K562 (cell line): Measurements from ENCODE around the gene BTAF1. TPM values are rescaled to one million over a fixed set of nuclear protein-coding genes. Genes with fewer than 3 reads are reported as not detected.

Source experiments
- ATAC-seq: fragments of 200-7000 bp; cut with Tn5 transposase; 3 replicates; pipeline ENCODE4 v1.9.1; 2020; ENCODE audit warnings: moderate library complexity
- BruUV-seq: library from RNA; stranded (reverse); fragments of 400-500 nt; replicated peaks from 2 replicates; lab custom pipeline; 2021; lab: Mats Ljungman, UMichigan
- CTCF ChIA-PET: fragments of 300-600 bp; formaldehyde crosslinking; extraction: SDS; loops from one replicate; lab custom pipeline; 2021; ENCODE audit warnings: low intra/inter-chr PET ratio; lab: Yijun Ruan, JAX
- POLR2A ChIA-PET: fragments of 300-600, 350-650 bp; sonication (Branson Sonifier 250); formaldehyde crosslinking; extraction: SDS; loops from one replicate; lab custom pipeline; 2021; ENCODE audit warnings: antibody characterized with exemption, inconsistent platforms; lab: Yijun Ruan, JAX
- DNase-seq, 4 experiments: peaks; one replicate each; pipeline versions ENCODE4 v3.0.0 to v3.0.0-alpha.2; 2011 to 2018; ENCODE audit warnings: low spot score in 3 of 4, mixed read lengths in 3 of 4; ENCODE audit errors: extremely low read depth in 1 of 4
- FAIRE-seq: peaks from 2 replicates; lab custom pipeline; 2011; peaks lifted over from hg19 to GRCh38; lab: Jason Lieb, UNC
- H2AFZ ChIP-seq: 2 replicates; pipeline ENCODE4 v1.6.0; 2011; ENCODE audit warnings: low read depth, low read length, control low read depth, inconsistent platforms
- H3K27ac ChIP-seq: fragments of 200-600 bp; 3 replicates; pipeline ENCODE4 v1.8.0; 2011; ENCODE audit warnings: low read depth, mild to moderate bottlenecking, control low read depth, inconsistent platforms, low read length, moderate library complexity, mixed read lengths; ENCODE audit errors: extremely low read depth
- H3K27me3 ChIP-seq, 2 experiments: fragments of 300-600 bp in 1 of 2; 2 replicates in 1 of 2; 3 replicates in 1 of 2; pipeline versions ENCODE4 v1.6.0 to v1.8.0; 2011; ENCODE audit warnings: inconsistent platforms in 2 of 2, low read length in 2 of 2, mild to moderate bottlenecking in 1 of 2, mixed read lengths in 1 of 2, moderate library complexity in 1 of 2; ENCODE audit not compliant: control insufficient read depth in 2 of 2, insufficient read depth in 2 of 2
- H3K36me3 ChIP-seq: fragments of 300-600 bp; 3 replicates; pipeline ENCODE4 v1.8.0; 2011; ENCODE audit warnings: mild to moderate bottlenecking, low read length, inconsistent platforms; ENCODE audit not compliant: control insufficient read depth, insufficient read depth
- H3K4me1 ChIP-seq, 2 experiments: fragments of 200-600 bp in 1 of 2; replicated peaks in 1 of 2; 2 replicates in 1 of 2; 3 replicates in 1 of 2; pipeline versions ENCODE4 v1.5.1 to v1.8.0; 2011; ENCODE audit warnings: inconsistent platforms in 2 of 2, low read length in 2 of 2, mild to moderate bottlenecking in 1 of 2, mixed read lengths in 1 of 2, moderate library complexity in 1 of 2; ENCODE audit not compliant: control insufficient read depth in 2 of 2, insufficient read depth in 2 of 2
- H3K4me2 ChIP-seq: 2 replicates; pipeline ENCODE4 v1.6.1; 2011; ENCODE audit warnings: low read length, control low read depth, inconsistent platforms, mixed read lengths; ENCODE audit not compliant: insufficient read depth
- H3K4me3 ChIP-seq: fragments of 200-600 bp; sonication (generic), shearing (Covaris generic); 2 replicates; pipeline ENCODE4 v1.5.1; 2016; ENCODE audit warnings: control low read depth, inconsistent platforms
- H3K79me2 ChIP-seq: fragments of 200-600 bp; 3 replicates; pipeline ENCODE4 v1.8.0; 2011; ENCODE audit warnings: low read length, inconsistent platforms; ENCODE audit not compliant: control insufficient read depth, insufficient read depth
- H3K9ac ChIP-seq, 2 experiments: 2 replicates each; pipeline versions ENCODE4 v1.6.0 to v1.6.1; 2011; ENCODE audit warnings: low read depth in 2 of 2, low read length in 2 of 2, control low read depth in 1 of 2, inconsistent platforms in 1 of 2, mild to moderate bottlenecking in 1 of 2, mixed read lengths in 1 of 2; ENCODE audit not compliant: insufficient read depth in 1 of 2
- H3K9me1 ChIP-seq: one replicate; pipeline ENCODE4 v1.6.0; 2011; ENCODE audit warnings: inconsistent platforms, mild to moderate bottlenecking, low read length, moderate library complexity; ENCODE audit not compliant: control insufficient read depth, insufficient read depth
- H3K9me3 ChIP-seq: replicated peaks from 2 replicates; pipeline ENCODE4 v1.5.1; 2011; ENCODE audit warnings: low read depth, low read length, inconsistent platforms; ENCODE audit not compliant: control insufficient read depth, insufficient read depth
- H4K20me1 ChIP-seq: replicated peaks from 2 replicates; pipeline ENCODE4 v1.6.1; 2011; ENCODE audit warnings: low read length, inconsistent platforms, mixed read lengths; ENCODE audit not compliant: control insufficient read depth, insufficient read depth
- CHCHD3 ChIP-seq: fragments of 250-450 bp; sonication (Bioruptor Pico); IDR thresholded peaks from 2 replicates; pipeline ENCODE4 v2.1.2; 2022; ENCODE audit warnings: mild to moderate bottlenecking
- CHD1 ChIP-seq: fragments of 200-600 bp; sonication (generic); IDR thresholded peaks from one replicate; pipeline ENCODE4 v1.6.1; 2012; ENCODE audit warnings: mild to moderate bottlenecking, moderate library complexity, low read length, inconsistent platforms
- CREB3L1 ChIP-seq: fragments of 450-650 bp; IDR thresholded peaks from 2 replicates; pipeline ENCODE4 v1.6.1; 2014; ENCODE audit warnings: low read depth, mild to moderate bottlenecking, moderate library complexity, borderline replicate concordance
- DLX4 ChIP-seq: fragments of 250-450 bp; sonication (Bioruptor Pico); IDR thresholded peaks from 2 replicates; pipeline ENCODE4 v1.6.1; 2021; ENCODE audit warnings: mild to moderate bottlenecking
- FOXA3 ChIP-seq, 2 experiments: fragments of 450-650 bp in 1 of 2; sonication (generic) in 1 of 2; formaldehyde crosslinking; IDR thresholded peaks in 1 of 2; conservative IDR thresholded peaks in 1 of 2; 2 replicates each; pipeline versions ENCODE4 v1.4.0 to v1.8.0; 2020 to 2022; ENCODE audit warnings: mild to moderate bottlenecking in 2 of 2, missing genetic modification reagents in 1 of 2
- FOXK2 ChIP-seq, 2 experiments: fragments of 450-650 bp; IDR thresholded peaks in 1 of 2; conservative IDR thresholded peaks in 1 of 2; 2 replicates each; pipeline ENCODE4 v1.6.1; 2016; ENCODE audit warnings: low read depth in 2 of 2, mild to moderate bottlenecking in 1 of 2
- GTF2B ChIP-seq: IDR thresholded peaks from 2 replicates; pipeline ENCODE4 v1.6.1; 2011; ENCODE audit not compliant: insufficient read length; ENCODE audit errors: extremely low read depth
- GTF2F1 ChIP-seq: IDR thresholded peaks from 2 replicates; pipeline ENCODE4 v1.6.1; 2011; ENCODE audit warnings: low read depth, low read length, improper control_type of control experiment
- KLF13 ChIP-seq: fragments of 450-650 bp; IDR thresholded peaks from 2 replicates; pipeline ENCODE4 v1.6.1; 2016; ENCODE audit warnings: missing genetic modification characterization, low read depth, mild to moderate bottlenecking, missing compliant biosample characterization, moderate library complexity, borderline replicate concordance
- MAZ ChIP-seq, 2 experiments: fragments of 450-650 bp in 1 of 2; sonication (generic) in 1 of 2; formaldehyde crosslinking; IDR thresholded peaks in 1 of 2; conservative IDR thresholded peaks in 1 of 2; 2 replicates each; pipeline versions ENCODE4 v1.4.0 to v1.5.0; 2020; ENCODE audit warnings: mild to moderate bottlenecking in 1 of 2, missing genetic modification reagents in 1 of 2
- RFX7 ChIP-seq: fragments of 250-450 bp; sonication (Bioruptor Pico); IDR thresholded peaks from 2 replicates; pipeline ENCODE4 v1.5.1; 2021; ENCODE audit warnings: mild to moderate bottlenecking
- SMAD2 ChIP-seq: fragments of 150-350 bp; IDR thresholded peaks from 2 replicates; pipeline ENCODE4 v1.6.1; 2014; ENCODE audit warnings: low read depth, mild to moderate bottlenecking, low read length
- ZNF197 ChIP-seq: fragments of 200-800 bp; sonication (Bioruptor generic); IDR thresholded peaks from 2 replicates; pipeline ENCODE4 v1.6.1; 2016; ENCODE audit warnings: low read depth, missing genetic modification characterization, missing compliant biosample characterization
- ZNF212 ChIP-seq: fragments of 450-650 bp; formaldehyde crosslinking; IDR thresholded peaks from 2 replicates; pipeline ENCODE4 v1.4.0; 2020; ENCODE audit warnings: mild to moderate bottlenecking
- ZNF311 ChIP-seq: fragments of 250-450 bp; sonication (Bioruptor Pico); IDR thresholded peaks from 2 replicates; pipeline ENCODE4 v1.4.0; 2020; ENCODE audit warnings: mild to moderate bottlenecking, moderate library complexity
- ZNF668 ChIP-seq: fragments of 250-450 bp; sonication (Bioruptor Pico); IDR thresholded peaks from 2 replicates; pipeline ENCODE4 v1.8.0; 2022; ENCODE audit warnings: mild to moderate bottlenecking, inconsistent platforms
- ZNF740 ChIP-seq, 3 experiments: fragments of 200-800 bp in 1 of 3; sonication (Bioruptor generic) in 1 of 3; sonication (generic) in 1 of 3; formaldehyde crosslinking in 1 of 3; IDR thresholded peaks; 2 replicates each; pipeline versions ENCODE4 v1.6.1 to v1.8.0; 2016 to 2022; ENCODE audit warnings: mild to moderate bottlenecking in 2 of 3, missing compliant biosample characterization in 2 of 3, missing genetic modification characterization in 2 of 3, missing genetic modification reagents in 1 of 3
- ZSCAN29 ChIP-seq: fragments of 450-650 bp; IDR thresholded peaks from 2 replicates; pipeline ENCODE4 v1.6.1; 2017
- WGBS: fragments of 100-300 bp; shearing (Covaris generic); methylation state at CpG from one replicate; pipeline ENCODE4 v1.1.6; 2016; ENCODE audit warnings: low coverage, mixed read lengths; ENCODE audit not compliant: insufficient coverage; ENCODE audit errors: missing lambda C conversion rate; 5-methylcytosine and 5-hydroxymethylcytosine counted together
- in situ Hi-C: fragments of 300-500 bp; cut with MboI; formaldehyde crosslinking; loops from 4 replicates; pipeline ENCODE4 v1.15.0; 2018; ENCODE audit warnings: inconsistent platforms, mixed read lengths
- intact Hi-C: fragments of 100-400 bp; cut with micrococcal nuclease; formaldehyde crosslinking; loops from 2 replicates; pipeline ENCODE4 v1.14.2; 2022
- polyA plus RNA-seq, 8 experiments: library from polyadenylated mRNA; depleted of rRNA in 4 of 8; stranded (reverse) in 5 of 8; unstranded in 3 of 8; fragments of >200 nt; fragmentation: Nextera tagmentation in 2 of 8; fragmentation: Illumina TruSeq in 1 of 8; extraction: Ambion mirVana in 2 of 8; extraction: Trizol in 1 of 8; gene quantifications; 2 replicates each; pipeline versions ENCODE4 v1.2.1 to v1.2.3, GENCODE V29; 2011 to 2014; ENCODE audit warnings: inconsistent platforms in 1 of 8, missing spikeins in 1 of 8
- total RNA-seq, 7 experiments: library from RNA; depleted of rRNA in 6 of 7; stranded (reverse); fragments of >200 nt in 6 of 7; fragmentation: Illumina TruSeq in 2 of 7; extraction: Trizol in 2 of 7; gene quantifications; 2 replicates each; pipeline versions ENCODE4 v1.2.1 to v1.2.3, GENCODE V29; 2011 to 2021; ENCODE audit warnings: low replicate concordance in 1 of 7

Gene BTAF1
- total and polyA plus RNA-seq, 9 of the 15 experiments (the other 6 are each of a cell fraction or from before 2014, with no cell fraction given): 6.6 to 70.7 (median 30.5) TPM

- Histone ChIP-seq H3K4me2 (no peak overlapping the region), H2AFZ (no peak overlapping the region), H3K79me2 (no peaks in the 10 kb centered on the region), H3K9me3 (no peaks in the 10 kb centered on the region), H3K9me1 (no peaks in the 10 kb centered on the region), H3K27ac (no peak overlapping the region), H3K4me1 (no peaks in the 10 kb centered on the region), H3K27me3 (no peaks in the 10 kb centered on the region), H4K20me1 (no peaks in the 10 kb centered on the region), H3K4me3 (no peak overlapping the region), H3K9ac (no peak overlapping the region), H3K36me3 (peaks cover 78% of the 10 kb centered on the region)
- CTCF ChIA-PET: no interaction called here
- intact Hi-C loops (no loop called here), in situ Hi-C loops (no loop called here)
- POLR2A ChIA-PET: no interaction called here
- WGBS: 100% methylated on average over 1 of the region's 1 CpG
- no TSS peak for BruUV-seq
- no peak for DNase-seq
- no peak for FAIRE-seq
- no peak for ATAC-seq
- TF ChIP-seq GTF2B (no peak), CHD1 (no peak), RFX7 (no peak), SMAD2 (no peak), ZNF668 (CRISPR knock-in tag) (no peak), GTF2F1 (no peak), ZNF212 (no peak), FOXK2 (conservative IDR thresholded peaks at IDR 0.05 in 1 of 2, IDR thresholded peaks at IDR 0.05 in 1 of 2; ENCODE audit: low read depth in 2 of 2) (no peak), MAZ (CRISPR knock-in tag; conservative IDR thresholded peaks at IDR 0.05 in 1 of 2, IDR thresholded peaks at IDR 0.05 in 1 of 2) (no peak), ZNF740 (CRISPR knock-in tag; IDR thresholded peaks at IDR 0.05) (no peak), ZNF740 (tag; IDR thresholded peaks at IDR 0.05) (no peak), ZSCAN29 (no peak), ZNF311 (CRISPR knock-in tag) (no peak), KLF13 (no peak), FOXA3 (CRISPR knock-in tag; conservative IDR thresholded peaks at IDR 0.05 in 1 of 2, IDR thresholded peaks at IDR 0.05 in 1 of 2) (no peak), CREB3L1 (no peak), DLX4 (CRISPR knock-in tag) (no peak), CHCHD3 (CRISPR knock-in tag) (no peak), ZNF197 (no peak)
Measured at GRCh38 chr10:91980319-91980718, 56.7 kb downstream of the BTAF1 start.
